ENCODE results near the gene FAM184B.

The FAM184B gene

GRCh38 chr4:17605236-17605635 lies 176.2 kb downstream of the FAM184B start:
- DNase-seq (ENCODE audit: low spot score): no peak
- no peak overlapping the region for H3K4me3 ChIP-seq
- H3K27ac ChIP-seq: no peak overlapping the region
- no peak for TF ChIP-seq CTCF (IDR thresholded peaks at IDR 0.05)

GRCh38 chr4:17599826-17600225 lies 181.6 kb downstream of the FAM184B start:
- no peak for TF ChIP-seq CTCF (IDR thresholded peaks at IDR 0.05)
- no peak overlapping the region for H3K4me3 ChIP-seq
- H3K27ac ChIP-seq: no peak overlapping the region
- no peak for DNase-seq (ENCODE audit: low spot score)

- TF ChIP-seq CTCF (IDR thresholded peaks at IDR 0.05): no peak
- no peak for DNase-seq (ENCODE audit: low spot score)
- Histone ChIP-seq H3K27ac (no peak overlapping the region), H3K4me3 (no peak overlapping the region)
These were observed 183.9 kb downstream of the FAM184B start for GRCh38 chr4:17597517-17597916.

GRCh38 chr4:17595471-17596005 lies 185.9 kb downstream of the FAM184B start:
- Histone ChIP-seq H3K4me3 (no peak overlapping the region), H3K27ac (no peak overlapping the region)

GRCh38 chr4:17589355-17589754 lies 192.1 kb downstream of the FAM184B start:
- no peak overlapping the region for H3K27ac ChIP-seq
- no peak overlapping the region for H3K4me3 ChIP-seq
- no peak for DNase-seq (ENCODE audit: low spot score)
- TF ChIP-seq CTCF (IDR thresholded peaks at IDR 0.05): no peak

More at GRCh38 chr4:17595471-17596005, 185.9 kb downstream of the FAM184B start:
- no peak for TF ChIP-seq CTCF (IDR thresholded peaks at IDR 0.05)
- no peak for DNase-seq (ENCODE audit: low spot score)

- Histone ChIP-seq H3K27ac (no peak overlapping the region), H3K4me3 (no peak overlapping the region)
- no peak for DNase-seq (ENCODE audit: low spot score)
- TF ChIP-seq CTCF (IDR thresholded peaks at IDR 0.05): no peak
These were observed 194.2 kb downstream of the FAM184B start for GRCh38 chr4:17587094-17587822.
